B cell (primary cell): Measurements from ENCODE around the gene MYT1. TPM values are rescaled to one million over a fixed set of nuclear protein-coding genes. Genes with fewer than 3 reads are reported as not detected.
A peak's percentile ranks its signal among the peaks of the same experiment; 100 is the strongest.

Source experiments
- ATAC-seq: fragments of 200-7000 bp; cut with Tn5 transposase; one replicate; pipeline ENCODE4 v1.10.0; 2021; ENCODE audit warnings: low read depth, mild to moderate bottlenecking, moderate number of reproducible peaks, moderate library complexity
- CTCF ChIA-PET: fragments of 350-600 bp; sonication (Branson Sonifier 250); formaldehyde crosslinking; loops from one replicate; lab custom pipeline; 2021; ENCODE audit warnings: antibody characterized with exemption, inconsistent platforms; lab: Charles Lee
- POLR2A ChIA-PET: fragments of 350-600 bp; sonication (Branson Sonifier 250); formaldehyde crosslinking; loops from one replicate; lab custom pipeline; 2021; ENCODE audit warnings: antibody characterized with exemption; lab: Charles Lee
- DNase-seq: peaks from one replicate; pipeline ENCODE4 v3.0.0; 2013
- H2AFZ ChIP-seq: 2 replicates; pipeline ENCODE4 v1.6.1; 2012; ENCODE audit warnings: mild to moderate bottlenecking, low read depth, low read length; ENCODE audit not compliant: insufficient read depth, poor library complexity, severe bottlenecking
- H3K27ac ChIP-seq, 2 donors: 1 replicate in 1 of 2; 2 replicates in 1 of 2; pipeline ENCODE4 v1.5.1; 2012 to 2013; ENCODE audit warnings: low read length in 2 of 2, mild to moderate bottlenecking in 2 of 2, moderate library complexity in 1 of 2
- H3K27me3 ChIP-seq, 4 experiments: fragments of 200-600 bp in 1 of 4; sonication (generic) in 1 of 4; replicated peaks in 1 of 4; 1 replicate in 2 of 4; 2 replicates in 2 of 4; pipeline versions ENCODE4 v1.6.1 to v1.7.0; 2013 to 2016; ENCODE audit warnings: low read length in 3 of 4, mild to moderate bottlenecking in 2 of 4, mixed read lengths in 1 of 4, moderate library complexity in 1 of 4; ENCODE audit not compliant: insufficient read depth in 4 of 4, control insufficient read depth in 3 of 4; ENCODE audit errors: control extremely low read depth in 1 of 4
- H3K36me3 ChIP-seq, 2 experiments: replicated peaks in 1 of 2; 1 replicate in 1 of 2; 2 replicates in 1 of 2; pipeline versions ENCODE4 v1.6.1 to v1.7.1; 2013; ENCODE audit warnings: low read length in 1 of 2; ENCODE audit not compliant: insufficient read depth in 2 of 2, control insufficient read depth in 1 of 2; ENCODE audit errors: control extremely low read depth in 1 of 2, extremely low read depth in 1 of 2
- H3K4me1 ChIP-seq, 2 donors: fragments of 200-600 bp in 1 of 2; sonication (generic) in 1 of 2; 1 replicate in 1 of 2; 2 replicates in 1 of 2; pipeline versions ENCODE4 v1.5.1 to v1.6.1; 2013 to 2017; ENCODE audit warnings: low read length in 2 of 2; ENCODE audit not compliant: control insufficient read depth in 2 of 2, insufficient read depth in 2 of 2
- H3K4me2 ChIP-seq: replicated peaks from 2 replicates; pipeline ENCODE3; 2012; ENCODE audit warnings: mild to moderate bottlenecking, low read depth, low read length; ENCODE audit not compliant: poor library complexity, severe bottlenecking
- H3K4me3 ChIP-seq, 5 experiments: fragments of 200-600 bp in 1 of 5; sonication (generic) in 1 of 5; 1 replicate in 3 of 5; 2 replicates in 2 of 5; pipeline versions ENCODE4 v1.5.1 to v1.7.0; 2011 to 2016; ENCODE audit warnings: low read length in 4 of 5, mild to moderate bottlenecking in 4 of 5, low read depth in 2 of 5, control low read depth in 1 of 5, moderate library complexity in 1 of 5; ENCODE audit not compliant: insufficient read depth in 1 of 5; ENCODE audit errors: control extremely low read depth in 1 of 5, extremely low read depth in 1 of 5
- H3K79me2 ChIP-seq: fragments of 200-600 bp; sonication (generic); one replicate; pipeline ENCODE4 v1.6.0; 2016; ENCODE audit warnings: low read length; ENCODE audit not compliant: control insufficient read depth, insufficient read depth
- H3K9ac ChIP-seq: fragments of 200-600 bp; sonication (generic); 2 replicates; pipeline ENCODE4 v1.6.1; 2017; ENCODE audit warnings: mild to moderate bottlenecking, low read length, moderate library complexity
- H3K9me3 ChIP-seq, 3 donors: one replicate each; pipeline versions ENCODE4 v1.6.1 to v1.7.1; 2013; ENCODE audit warnings: low read length in 2 of 3; ENCODE audit not compliant: control insufficient read depth in 2 of 3, insufficient read depth in 1 of 3; ENCODE audit errors: control extremely low read depth in 1 of 3
- H4K20me1 ChIP-seq: 2 replicates; pipeline ENCODE4 v1.6.0; 2012; ENCODE audit warnings: mild to moderate bottlenecking, low read length; ENCODE audit not compliant: insufficient read depth, control insufficient read depth, poor library complexity, severe bottlenecking
- H3K27ac Mint-ChIP-seq: one replicate; pipeline ENCODE4 v1.8.0; 2021; ENCODE audit warnings: mixed read lengths
- H3K27me3 Mint-ChIP-seq: one replicate; pipeline ENCODE4 v1.8.0; 2021; ENCODE audit warnings: mixed read lengths
- H3K4me1 Mint-ChIP-seq: one replicate; pipeline ENCODE4 v1.8.0; 2021; ENCODE audit warnings: mixed read lengths
- H3K4me3 Mint-ChIP-seq: one replicate; pipeline ENCODE4 v1.8.0; 2021; ENCODE audit warnings: mixed read lengths
- H3K9me3 Mint-ChIP-seq: one replicate; pipeline ENCODE4 v1.8.0; 2022; ENCODE audit warnings: mixed read lengths; ENCODE audit not compliant: insufficient read depth
- EZH2 ChIP-seq: IDR thresholded peaks from 2 replicates; pipeline ENCODE4 v1.6.1; 2012; ENCODE audit warnings: borderline replicate concordance, low read depth, mild to moderate bottlenecking, moderate library complexity, low read length; ENCODE audit not compliant: insufficient read depth, poor library complexity, severe bottlenecking
- WGBS: methylation state at CpG from one replicate; pipeline ENCODE4 v1.1.5; 2013; ENCODE audit warnings: missing lambda C conversion rate; ENCODE audit not compliant: insufficient coverage; 5-methylcytosine and 5-hydroxymethylcytosine counted together
- intact Hi-C: fragments of 100-400 bp; cut with micrococcal nuclease; formaldehyde crosslinking; loops from one replicate; pipeline ENCODE4 v1.10.0; 2022
- polyA plus RNA-seq: library from polyadenylated mRNA; depleted of rRNA; stranded (reverse); fragments of >200 nt; gene quantifications from 2 replicates; pipeline ENCODE4 v1.2.3, GENCODE V29; 2012
- total RNA-seq, 2 donors: library from RNA; stranded (reverse); fragments of 120-200 nt in 1 of 2; gene quantifications; 1 replicate in 1 of 2; 2 replicates in 1 of 2; pipeline versions ENCODE4 v1.2.3 to v1.2.4, GENCODE V29; 2013 to 2022
- TF ChIP-seq, protein P1 (sequence below): fragments of 200-600 bp; IDR thresholded peaks from one replicate; pipeline ENCODE4 v1.8.0; 2022; ENCODE audit warnings: antibody characterized with exemption, mild to moderate bottlenecking

Gene MYT1
- total and polyA plus RNA-seq, 2 donors (not counting 1 experiment from before 2014, with no cell fraction given): 0.49 to 42.2 TPM

DNA sequence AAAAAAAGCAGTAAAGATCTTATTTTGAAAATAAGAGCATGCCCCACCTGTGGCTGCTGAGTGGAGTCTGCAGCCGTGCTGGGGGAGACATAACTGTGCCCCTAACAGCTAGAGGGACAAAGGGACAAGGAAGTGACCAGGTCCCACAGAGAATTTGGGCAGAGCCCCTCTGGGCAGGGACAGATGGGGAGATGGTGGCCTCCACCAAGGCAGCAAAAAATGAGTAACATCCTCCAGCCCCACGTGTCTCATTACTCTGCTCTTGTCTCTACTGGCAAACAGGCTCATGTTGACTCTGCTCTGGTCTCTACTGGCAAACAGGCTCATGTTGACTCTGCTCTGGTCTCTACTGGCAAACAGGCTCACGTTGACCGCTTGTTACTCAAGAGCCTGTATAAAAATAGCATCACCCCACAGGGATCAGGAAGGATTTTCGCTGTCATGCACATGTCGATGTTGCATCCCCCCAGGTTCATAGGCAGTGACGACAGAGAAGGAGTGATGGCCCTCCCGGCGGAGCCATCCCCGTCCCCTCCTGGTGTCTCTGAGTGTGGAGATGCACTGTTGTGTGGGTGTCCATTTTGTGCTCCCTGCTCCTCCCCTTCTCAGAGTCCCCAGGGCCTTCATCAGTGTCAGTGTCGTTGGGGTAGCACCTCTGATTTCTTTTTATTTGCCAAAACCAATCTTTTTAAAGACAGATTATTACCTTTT lies 74.0 kb downstream of the MYT1 start:
- no peak for DNase-seq
- ChIA-PET POLR2A (no interaction called here), CTCF (no interaction called here)
- TF ChIP-seq, protein P1, sequence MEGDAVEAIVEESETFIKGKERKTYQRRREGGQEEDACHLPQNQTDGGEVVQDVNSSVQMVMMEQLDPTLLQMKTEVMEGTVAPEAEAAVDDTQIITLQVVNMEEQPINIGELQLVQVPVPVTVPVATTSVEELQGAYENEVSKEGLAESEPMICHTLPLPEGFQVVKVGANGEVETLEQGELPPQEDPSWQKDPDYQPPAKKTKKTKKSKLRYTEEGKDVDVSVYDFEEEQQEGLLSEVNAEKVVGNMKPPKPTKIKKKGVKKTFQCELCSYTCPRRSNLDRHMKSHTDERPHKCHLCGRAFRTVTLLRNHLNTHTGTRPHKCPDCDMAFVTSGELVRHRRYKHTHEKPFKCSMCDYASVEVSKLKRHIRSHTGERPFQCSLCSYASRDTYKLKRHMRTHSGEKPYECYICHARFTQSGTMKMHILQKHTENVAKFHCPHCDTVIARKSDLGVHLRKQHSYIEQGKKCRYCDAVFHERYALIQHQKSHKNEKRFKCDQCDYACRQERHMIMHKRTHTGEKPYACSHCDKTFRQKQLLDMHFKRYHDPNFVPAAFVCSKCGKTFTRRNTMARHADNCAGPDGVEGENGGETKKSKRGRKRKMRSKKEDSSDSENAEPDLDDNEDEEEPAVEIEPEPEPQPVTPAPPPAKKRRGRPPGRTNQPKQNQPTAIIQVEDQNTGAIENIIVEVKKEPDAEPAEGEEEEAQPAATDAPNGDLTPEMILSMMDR: no peak
- TF ChIP-seq EZH2: no peak
- peaks cover 0 to 5% of the 10 kb centered on the region in 2 donors for H3K4me1 ChIP-seq
- H3K4me3 Mint-ChIP-seq: no peak overlapping the region
- H3K79me2 ChIP-seq: no peaks in the 10 kb centered on the region
- H3K4me2 ChIP-seq: no peak overlapping the region
- H3K27me3 ChIP-seq: peaks cover 0 to 1% (median 0%) of the 10 kb centered on the region in 4 experiments
- peaks cover 2% of the 10 kb centered on the region for H3K27me3 Mint-ChIP-seq
- ATAC-seq: no peak
- no peak overlapping the region for H3K9ac ChIP-seq
- H3K27ac Mint-ChIP-seq: no peak overlapping the region
- H3K36me3 ChIP-seq: no peaks in the 10 kb centered on the region
- H3K27ac ChIP-seq: no peak overlapping the region
- WGBS: 81% methylated on average over 7 of the region's 11 CpGs
- H3K4me1 Mint-ChIP-seq: peaks cover 6% of the 10 kb centered on the region
- no peak overlapping the region for H2AFZ ChIP-seq
- H3K4me3 ChIP-seq: no peak overlapping the region
- H4K20me1 ChIP-seq: no peaks in the 10 kb centered on the region
- no peaks in the 10 kb centered on the region for H3K9me3 ChIP-seq
- no peaks in the 10 kb centered on the region for H3K9me3 Mint-ChIP-seq
- intact Hi-C loops: no loop called here

- Histone ChIP-seq H3K9me3 (no peaks in the 10 kb centered on the region), H3K4me1 (peaks cover 0 to 5% of the 10 kb centered on the region in 2 donors), H3K27me3 (peaks cover 0 to 5% (median 0%) of the 10 kb centered on the region in 4 experiments), H2AFZ (no peak overlapping the region), H3K27ac (no peak overlapping the region), H3K36me3 (no peaks in the 10 kb centered on the region), H3K9ac (no peak overlapping the region), H3K4me3 (no peak overlapping the region), H4K20me1 (no peaks in the 10 kb centered on the region), H3K4me2 (no peak overlapping the region), H3K79me2 (no peaks in the 10 kb centered on the region)
- ATAC-seq: no peak
- 62% methylated on average over 7 of the region's 7 CpGs for WGBS
- ChIA-PET CTCF (no interaction called here), POLR2A (no interaction called here)
- H3K4me1 Mint-ChIP-seq: peaks cover 2% of the 10 kb centered on the region
- H3K27me3 Mint-ChIP-seq: peaks cover 5% of the 10 kb centered on the region
- no peak overlapping the region for H3K4me3 Mint-ChIP-seq
- no peak overlapping the region for H3K27ac Mint-ChIP-seq
- intact Hi-C loops: no loop called here
- H3K9me3 Mint-ChIP-seq: no peaks in the 10 kb centered on the region
- peak; percentile 32 for DNase-seq
- no peak for TF ChIP-seq EZH2
- TF ChIP-seq, protein P1: no peak
Observed at GRCh38 chr20:64238851-64239387, 74.7 kb downstream of the MYT1 start.
